Psoas muscle (tissue), 8 donors: Measurements from ENCODE around the gene PCDHGA5. TPM values are rescaled to one million over a fixed set of nuclear protein-coding genes. Genes with fewer than 3 reads are reported as not detected.
"Not testable (repeated sequence)": the region's sequence is repeated elsewhere in the genome, so short reads cannot be mapped to it uniquely, and the experiment has no call there.

Source experiments
- ATAC-seq, 4 donors: fragments of 200-7000 bp; cut with Tn5 transposase; one replicate each; pipeline ENCODE4 v1.9.1; 2020; ENCODE audit warnings: moderate library complexity in 3 of 4, mild to moderate bottlenecking in 2 of 4
- DNase-seq, 2 donors: peaks; one replicate each; pipeline ENCODE4 v3.0.0-alpha.2; 2020
- H3K27ac ChIP-seq: fragments of 200-600 bp; one replicate; pipeline ENCODE4 v1.8.0; 2022
- H3K27me3 ChIP-seq, 3 donors: fragments of 200-600 bp in 1 of 3; one replicate each; pipeline versions ENCODE4 v1.6.1 to v1.8.0; 2013 to 2022; ENCODE audit warnings: low read length in 2 of 3, mild to moderate bottlenecking in 2 of 3, moderate library complexity in 1 of 3; ENCODE audit not compliant: insufficient read depth in 3 of 3
- H3K36me3 ChIP-seq, 2 donors: fragments of 200-600 bp in 1 of 2; one replicate each; pipeline versions ENCODE4 v1.6.1 to v1.8.0; 2013 to 2022; ENCODE audit warnings: low read depth in 1 of 2, mild to moderate bottlenecking in 1 of 2, moderate library complexity in 1 of 2; ENCODE audit not compliant: insufficient read depth in 1 of 2
- H3K4me1 ChIP-seq: fragments of 200-600 bp; one replicate; pipeline ENCODE4 v1.8.0; 2022
- H3K4me3 ChIP-seq: fragments of 200-600 bp; one replicate; pipeline ENCODE4 v1.8.0; 2022; ENCODE audit warnings: mild to moderate bottlenecking
- H3K9me3 ChIP-seq: fragments of 200-600 bp; one replicate; pipeline ENCODE4 v1.8.0; 2022
- WGBS, 3 donors: extraction: QIAGEN DNeasy Blood & Tissue Kit; methylation state at CpG; one replicate each; pipeline versions ENCODE4 v1.1.6 to v1.1.7; 2013; 5-methylcytosine and 5-hydroxymethylcytosine counted together
- intact Hi-C, 2 donors: fragments of 100-400 bp; cut with DNase I; formaldehyde crosslinking; loops; one replicate each; pipeline versions ENCODE4 v1.11.0 to v1.14.2; 2022
- polyA plus RNA-seq, 3 donors: library from polyadenylated mRNA; stranded (reverse); fragments of 200-250 nt; gene quantifications; one replicate each; pipeline ENCODE4 v1.2.3, GENCODE V29; 2013
- total RNA-seq, 4 donors: library from RNA; stranded (reverse); fragmentation: NEBNext Ultra II Directional in 2 of 4; extraction: Animal tissue kit (Norgen Biotek cat#: 25700) in 2 of 4; gene quantifications; one replicate each; pipeline versions ENCODE4 v1.2.1 to v1.2.4, GENCODE V29; 2021 to 2023
- TF ChIP-seq, protein P1 (sequence below): fragments of 200-600 bp; IDR thresholded peaks from one replicate; pipeline ENCODE4 v1.8.0; 2022; ENCODE audit warnings: antibody characterized with exemption
- donor health status: healthy with polysubstance abuse.
- donor health status: DM: no; HTN: no; CAD: no; lungs with moderate emphysema.
- donor health status: Bipolar disorder and iron deficiency.
- donor health status: healthy.
- donor health status: DM: yes; HTN: yes; CAD: no.
- donor health status: DM: no; HTN: no; CAD: no.
- donor health status: DM: no; HTN: no; CAD: no.
- donor health status: DM: yes; HTN: yes; CAD: no.

Gene PCDHGA5
- total and polyA plus RNA-seq, 7 donors: 0.07 to 2.0 (median 0.84) TPM

DNA sequence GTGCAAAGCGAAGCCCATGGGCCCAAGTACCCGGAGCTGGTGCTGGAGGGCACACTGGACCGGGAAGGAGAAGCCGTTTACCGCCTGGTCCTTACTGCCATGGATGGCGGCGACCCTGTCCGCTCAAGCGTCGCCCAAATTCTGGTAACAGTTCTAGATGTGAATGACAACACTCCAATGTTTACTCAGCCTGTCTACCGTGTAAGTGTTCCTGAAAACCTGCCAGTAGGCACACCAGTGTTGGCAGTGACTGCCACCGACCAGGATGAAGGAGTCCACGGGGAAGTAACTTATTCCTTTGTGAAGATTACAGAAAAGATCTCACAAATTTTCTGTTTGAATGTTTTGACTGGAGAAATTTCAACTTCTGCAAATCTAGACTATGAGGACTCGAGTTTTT is 10.7 kb downstream of the PCDHGA5 start:
- Histone ChIP-seq H3K4me3 (peak overlapping the region; percentile 52), H3K36me3 (no peaks in the 10 kb centered on the region), H3K9me3 (peaks cover 16% of the 10 kb centered on the region), H3K27me3 (peaks cover 0 to 42% (median 17%) of the 10 kb centered on the region in 3 donors), H3K4me1 (no peaks in the 10 kb centered on the region), H3K27ac (no peak overlapping the region)
- intact Hi-C loops: no loop called here
- TF ChIP-seq, protein P1, sequence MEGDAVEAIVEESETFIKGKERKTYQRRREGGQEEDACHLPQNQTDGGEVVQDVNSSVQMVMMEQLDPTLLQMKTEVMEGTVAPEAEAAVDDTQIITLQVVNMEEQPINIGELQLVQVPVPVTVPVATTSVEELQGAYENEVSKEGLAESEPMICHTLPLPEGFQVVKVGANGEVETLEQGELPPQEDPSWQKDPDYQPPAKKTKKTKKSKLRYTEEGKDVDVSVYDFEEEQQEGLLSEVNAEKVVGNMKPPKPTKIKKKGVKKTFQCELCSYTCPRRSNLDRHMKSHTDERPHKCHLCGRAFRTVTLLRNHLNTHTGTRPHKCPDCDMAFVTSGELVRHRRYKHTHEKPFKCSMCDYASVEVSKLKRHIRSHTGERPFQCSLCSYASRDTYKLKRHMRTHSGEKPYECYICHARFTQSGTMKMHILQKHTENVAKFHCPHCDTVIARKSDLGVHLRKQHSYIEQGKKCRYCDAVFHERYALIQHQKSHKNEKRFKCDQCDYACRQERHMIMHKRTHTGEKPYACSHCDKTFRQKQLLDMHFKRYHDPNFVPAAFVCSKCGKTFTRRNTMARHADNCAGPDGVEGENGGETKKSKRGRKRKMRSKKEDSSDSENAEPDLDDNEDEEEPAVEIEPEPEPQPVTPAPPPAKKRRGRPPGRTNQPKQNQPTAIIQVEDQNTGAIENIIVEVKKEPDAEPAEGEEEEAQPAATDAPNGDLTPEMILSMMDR: no peak
- WGBS, 3 donors: 55 to 68% (median 60%) methylated on average over 14 of the region's 14 CpGs
- no peak for ATAC-seq
- DNase-seq: no peak

DNA sequence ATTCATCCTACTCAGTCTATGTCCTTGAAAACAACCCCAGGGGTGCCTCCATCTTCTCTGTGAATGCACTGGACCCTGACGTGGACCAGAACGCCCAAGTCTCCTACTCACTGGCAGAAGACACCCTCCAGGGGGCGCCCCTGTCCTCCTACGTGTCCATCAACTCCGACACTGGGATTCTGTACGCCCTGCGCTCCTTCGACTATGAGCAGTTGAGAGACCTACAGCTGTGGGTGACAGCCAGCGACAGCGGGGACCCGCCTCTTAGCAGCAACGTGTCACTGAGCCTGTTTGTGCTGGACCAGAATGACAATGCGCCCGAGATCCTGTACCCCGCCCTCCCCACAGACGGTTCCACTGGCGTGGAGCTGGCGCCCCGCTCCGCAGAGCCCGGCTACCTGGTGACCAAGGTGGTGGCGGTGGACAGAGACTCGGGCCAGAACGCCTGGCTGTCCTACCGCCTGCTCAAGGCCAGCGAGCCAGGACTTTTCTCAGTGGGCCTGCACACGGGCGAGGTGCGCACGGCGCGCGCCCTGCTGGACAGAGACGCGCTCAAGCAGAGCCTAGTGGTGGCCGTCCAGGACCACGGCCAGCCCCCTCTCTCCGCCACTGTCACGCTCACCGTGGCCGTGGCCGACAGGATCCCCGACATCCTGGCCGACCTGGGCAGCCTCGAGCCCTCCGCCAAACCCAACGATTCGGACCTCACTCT is 11.6 kb downstream of the PCDHGA5 start:
- intact Hi-C loops, H3K36me3 ChIP-seq, DNase-seq, ATAC-seq, H3K4me1 ChIP-seq, H3K27ac ChIP-seq, H3K4me3 ChIP-seq: not testable (repeated sequence)
- peaks cover 16% of the 10 kb centered on the region for H3K9me3 ChIP-seq
- peaks cover 0 to 36% (median 14%) of the 10 kb centered on the region in 3 donors for H3K27me3 ChIP-seq
- 45 to 60% (median 55%) methylated on average over 28 to 42 of the region's 48 CpGs for WGBS, 3 donors

- no peak within 1 kb of the TSS for H3K27ac ChIP-seq
- 18 to 22% (median 20%) methylated on average over 37 of the region's 37 CpGs for WGBS, 3 donors
- ATAC-seq: peak in 3 of 4 donors; percentile 49 to 77 (median 72)
- no peaks in the 10 kb centered on the region for H3K4me1 ChIP-seq
- TF ChIP-seq, protein P1: peak; percentile 35
- no peaks in the 10 kb centered on the region for H3K36me3 ChIP-seq
- intact Hi-C loops: no loop called here
- no peaks in the 10 kb centered on the region for H3K9me3 ChIP-seq
- peak within 1 kb of the TSS; percentile 58 for H3K4me3 ChIP-seq
- no peak for DNase-seq
- H3K27me3 ChIP-seq: peaks cover 0 to 28% (median 2%) of the 10 kb centered on the region in 3 donors
These were observed 18.7 kb downstream of the PCDHGA5 start, which contains the start of gene PCDHGA7 for GRCh38 chr5:141382469-141383294. Gene PCDHGA7 (plus strand): TSS chr5:141382742. CDS start chr5:141382900, 158 bp downstream.

DNA sequence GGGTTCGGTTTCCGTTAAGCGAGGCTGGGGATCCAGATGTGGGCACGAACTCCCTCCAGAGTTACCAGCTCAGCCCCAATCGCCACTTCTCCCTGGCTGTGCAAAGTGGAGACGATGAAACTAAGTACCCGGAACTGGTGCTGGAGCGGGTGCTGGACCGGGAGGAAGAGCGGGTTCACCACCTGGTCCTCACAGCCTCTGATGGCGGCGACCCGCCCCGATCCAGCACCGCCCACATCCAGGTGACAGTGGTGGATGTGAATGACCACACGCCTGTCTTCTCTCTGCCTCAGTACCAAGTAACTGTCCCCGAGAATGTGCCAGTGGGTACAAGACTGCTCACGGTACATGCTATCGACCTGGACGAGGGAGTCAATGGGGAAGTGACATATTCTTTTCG is 19.4 kb downstream of the PCDHGA5 start:
- H3K9me3 ChIP-seq: no peaks in the 10 kb centered on the region
- intact Hi-C loops: no loop called here
- ATAC-seq: no peak

More for the DNA sequence above, 19.4 kb downstream of the PCDHGA5 start:
- no peak for DNase-seq
- TF ChIP-seq, protein P1: no peak
- Histone ChIP-seq H3K4me3 (peak overlapping the region; percentile 58), H3K27me3 (peaks cover 0 to 29% (median 2%) of the 10 kb centered on the region in 3 donors), H3K36me3 (no peaks in the 10 kb centered on the region), H3K27ac (no peak overlapping the region), H3K4me1 (no peaks in the 10 kb centered on the region)
- WGBS, 3 donors: 38 to 47% (median 45%) methylated on average over 21 of the region's 21 CpGs
